OCI-LY1 (cell line): ENCODE measurements around the gene DNAH9.

Source experiments
- CTCF ChIP-seq: fragments of 200-600 bp; sonication (generic), shearing (Covaris generic); IDR thresholded peaks from 2 replicates; pipeline ENCODE4 v1.5.1; 2017; ENCODE audit warnings: mild to moderate bottlenecking, antibody characterized with exemption, low read length, moderate library complexity, mixed read lengths
- EZH2 ChIP-seq: fragments of 200-600 bp; sonication (generic), shearing (Covaris generic); IDR thresholded peaks from 2 replicates; pipeline ENCODE4 v1.8.0; 2017; ENCODE audit warnings: borderline replicate concordance, mixed run types, mild to moderate bottlenecking, antibody characterized with exemption, low read length, moderate library complexity, mixed read lengths

DNA sequence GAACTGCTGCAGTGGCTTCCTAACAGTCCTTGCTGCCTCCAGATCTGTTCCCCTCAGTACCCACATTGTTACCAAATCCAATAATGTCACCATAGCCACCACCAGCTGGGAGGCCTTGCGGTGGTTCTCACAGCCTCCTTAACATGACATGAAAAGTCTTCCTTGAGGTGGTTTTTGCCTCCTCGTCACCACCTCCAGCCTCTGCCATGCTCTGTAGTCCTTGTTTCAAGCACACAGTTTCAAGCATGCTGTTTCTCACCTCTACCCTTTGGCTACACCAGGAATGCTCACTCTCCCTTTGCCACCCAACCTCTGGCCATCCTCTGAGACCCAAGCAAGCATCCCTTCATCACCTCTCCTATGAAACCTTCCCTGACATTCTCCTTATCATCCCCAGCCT, 47.2 kb downstream of the DNAH9 start:
- TF ChIP-seq CTCF = no peak
- no peak for TF ChIP-seq EZH2
